K562 (cell line): ENCODE measurements around the gene BAHD1. TPM values are rescaled to one million over a fixed set of nuclear protein-coding genes. Genes with fewer than 3 reads are reported as not detected.
A peak's percentile ranks its signal among the peaks of the same experiment; 100 is the strongest.

Experiments used
- CC2D1A ChIP-seq: fragments of 450-650 bp; IDR thresholded peaks from 2 replicates; pipeline ENCODE4 v1.6.1; 2017; ENCODE audit warnings: mild to moderate bottlenecking
- FOXK1 ChIP-seq: sonication (generic); formaldehyde crosslinking; IDR thresholded peaks from 2 replicates; pipeline ENCODE4 v1.8.0; 2022; ENCODE audit warnings: missing genetic modification reagents, mild to moderate bottlenecking, borderline replicate concordance
- HIVEP1 ChIP-seq: fragments of 250-450 bp; sonication (Bioruptor Pico); IDR thresholded peaks from 2 replicates; pipeline ENCODE4 v1.4.0; 2020; ENCODE audit warnings: mild to moderate bottlenecking
- HNRNPK ChIP-seq: fragments of 200-400 bp; formaldehyde crosslinking; IDR thresholded peaks from one replicate; pipeline ENCODE4 v1.6.1; 2018; ENCODE audit warnings: mild to moderate bottlenecking, low read depth, low read length; ENCODE audit not compliant: poor library complexity, severe bottlenecking
- MAFG ChIP-seq: fragments of 450-650 bp; conservative IDR thresholded peaks from 2 replicates; pipeline ENCODE4 v1.6.1; 2016; ENCODE audit warnings: missing genetic modification characterization, missing compliant biosample characterization
- MTA3 ChIP-seq: fragments of 450-650 bp; formaldehyde crosslinking; IDR thresholded peaks from 2 replicates; pipeline ENCODE4 v1.6.1; 2017; ENCODE audit warnings: mild to moderate bottlenecking, borderline replicate concordance
- NFYB ChIP-seq: IDR thresholded peaks from 2 replicates; pipeline ENCODE4 v1.6.1; 2011; ENCODE audit warnings: mild to moderate bottlenecking, moderate library complexity; ENCODE audit not compliant: insufficient read length; ENCODE audit errors: extremely low read depth
- POLR2A ChIP-seq: fragments of 450-650 bp; conservative IDR thresholded peaks from 2 replicates; pipeline ENCODE4 v1.6.1; 2016
- POLR2H ChIP-seq: IDR thresholded peaks from 2 replicates; pipeline ENCODE4 v1.6.1; 2016; ENCODE audit warnings: missing genetic modification characterization, low read depth, mild to moderate bottlenecking, control low read depth, missing compliant biosample characterization, moderate library complexity
- RAD21 ChIP-seq, 2 experiments: fragments of 250-450 bp in 1 of 2; fragments of 450-650 bp in 1 of 2; sonication (Bioruptor Pico) in 1 of 2; formaldehyde crosslinking in 1 of 2; IDR thresholded peaks in 1 of 2; conservative IDR thresholded peaks in 1 of 2; 2 replicates each; pipeline versions ENCODE4 v1.4.0 to v1.8.0; 2020 to 2022; ENCODE audit warnings: mild to moderate bottlenecking in 2 of 2, moderate library complexity in 1 of 2
- SAFB2 ChIP-seq: fragments of 200-400 bp; formaldehyde crosslinking; IDR thresholded peaks from 2 replicates; pipeline ENCODE4 v1.6.1; 2018; ENCODE audit warnings: borderline replicate concordance, low read length, low read depth, moderate library complexity; ENCODE audit not compliant: severe bottlenecking
- TAF9B ChIP-seq: fragments of 450-650 bp; IDR thresholded peaks from 2 replicates; pipeline ENCODE4 v1.6.1; 2018; ENCODE audit warnings: mild to moderate bottlenecking; ENCODE audit not compliant: partially characterized antibody
- TCFL5 ChIP-seq: fragments of 250-450 bp; sonication (Bioruptor Pico); conservative IDR thresholded peaks from 2 replicates; pipeline ENCODE4 v1.6.1; 2021; ENCODE audit warnings: mild to moderate bottlenecking, moderate library complexity, matching md5 sums
- THAP12 ChIP-seq: fragments of 250-450 bp; sonication (Bioruptor Pico); IDR thresholded peaks from 2 replicates; pipeline ENCODE4 v1.9.0; 2021; ENCODE audit warnings: mild to moderate bottlenecking, inconsistent platforms
- XRCC5 ChIP-seq: fragments of 200-400 bp; formaldehyde crosslinking; IDR thresholded peaks from 2 replicates; pipeline ENCODE4 v1.6.1; 2017; ENCODE audit warnings: low read depth, mild to moderate bottlenecking, low read length
- ZNF184 ChIP-seq: sonication (generic); formaldehyde crosslinking; IDR thresholded peaks from 2 replicates; pipeline ENCODE4 v1.5.0; 2020; ENCODE audit warnings: missing genetic modification reagents
- ZNF609 ChIP-seq: sonication (generic); formaldehyde crosslinking; IDR thresholded peaks from 2 replicates; pipeline ENCODE4 v1.8.1; 2023; ENCODE audit warnings: missing genetic modification reagents, mild to moderate bottlenecking, borderline replicate concordance
- polyA plus RNA-seq, 8 experiments: library from polyadenylated mRNA; depleted of rRNA in 4 of 8; stranded (reverse) in 5 of 8; unstranded in 3 of 8; fragments of >200 nt; fragmentation: Nextera tagmentation in 2 of 8; fragmentation: Illumina TruSeq in 1 of 8; extraction: Ambion mirVana in 2 of 8; extraction: Trizol in 1 of 8; gene quantifications; 2 replicates each; pipeline versions ENCODE4 v1.2.1 to v1.2.3, GENCODE V29; 2011 to 2014; ENCODE audit warnings: inconsistent platforms in 1 of 8, missing spikeins in 1 of 8
- total RNA-seq, 7 experiments: library from RNA; depleted of rRNA in 6 of 7; stranded (reverse); fragments of >200 nt in 6 of 7; fragmentation: Illumina TruSeq in 2 of 7; extraction: Trizol in 2 of 7; gene quantifications; 2 replicates each; pipeline versions ENCODE4 v1.2.1 to v1.2.3, GENCODE V29; 2011 to 2021; ENCODE audit warnings: low replicate concordance in 1 of 7
- TF ChIP-seq, protein P1 (sequence below): fragments of 450-650 bp; IDR thresholded peaks from 2 replicates; pipeline ENCODE4 v1.6.1; 2016
- TF ChIP-seq, protein P2 (sequence below): sonication (generic); formaldehyde crosslinking; IDR thresholded peaks from 2 replicates; pipeline ENCODE4 v1.8.1; 2023; ENCODE audit warnings: mild to moderate bottlenecking, missing genetic modification reagents, moderate library complexity

The BAHD1 gene
- total and polyA plus RNA-seq, 9 of the 15 experiments (the other 6 are each of a cell fraction or from before 2014, with no cell fraction given) = 0.55 to 38.5 (median 11.5) TPM

GRCh38 chr15:40430271-40430805, 10.4 kb upstream of the BAHD1 start (continued):
- TF ChIP-seq TAF9B (no peak), MTA3 (0 out of 2 replicates have a peak, but pooled peaks have one; percentile 23), THAP12 (CRISPR knock-in tag) (no peak), HIVEP1 (CRISPR knock-in tag) (no peak), MAFG (tag) (0 out of 2 replicates have a peak, but pooled peaks have one; percentile 25), NFYB (no peak), ZNF184 (CRISPR knock-in tag) (no peak), HNRNPK (no peak), CC2D1A (0 out of 2 replicates have a peak, but pooled peaks have one; percentile 11), TCFL5 (no peak), RAD21 (CRISPR knock-in tag; conservative IDR thresholded peaks at IDR 0.05 in 1 of 2, IDR thresholded peaks at IDR 0.05 in 1 of 2) (no peak), POLR2A (no peak), FOXK1 (CRISPR knock-in tag) (no peak), SAFB2 (no peak), POLR2H (no peak), ZNF609 (CRISPR knock-in tag) (no peak), XRCC5 (peak; percentile 33; the same call in 1 of the 2 replicates)
- TF ChIP-seq, protein P1, sequence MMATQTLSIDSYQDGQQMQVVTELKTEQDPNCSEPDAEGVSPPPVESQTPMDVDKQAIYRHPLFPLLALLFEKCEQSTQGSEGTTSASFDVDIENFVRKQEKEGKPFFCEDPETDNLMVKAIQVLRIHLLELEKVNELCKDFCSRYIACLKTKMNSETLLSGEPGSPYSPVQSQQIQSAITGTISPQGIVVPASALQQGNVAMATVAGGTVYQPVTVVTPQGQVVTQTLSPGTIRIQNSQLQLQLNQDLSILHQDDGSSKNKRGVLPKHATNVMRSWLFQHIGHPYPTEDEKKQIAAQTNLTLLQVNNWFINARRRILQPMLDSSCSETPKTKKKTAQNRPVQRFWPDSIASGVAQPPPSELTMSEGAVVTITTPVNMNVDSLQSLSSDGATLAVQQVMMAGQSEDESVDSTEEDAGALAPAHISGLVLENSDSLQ = peak; percentile 97
- TF ChIP-seq, protein P2, sequence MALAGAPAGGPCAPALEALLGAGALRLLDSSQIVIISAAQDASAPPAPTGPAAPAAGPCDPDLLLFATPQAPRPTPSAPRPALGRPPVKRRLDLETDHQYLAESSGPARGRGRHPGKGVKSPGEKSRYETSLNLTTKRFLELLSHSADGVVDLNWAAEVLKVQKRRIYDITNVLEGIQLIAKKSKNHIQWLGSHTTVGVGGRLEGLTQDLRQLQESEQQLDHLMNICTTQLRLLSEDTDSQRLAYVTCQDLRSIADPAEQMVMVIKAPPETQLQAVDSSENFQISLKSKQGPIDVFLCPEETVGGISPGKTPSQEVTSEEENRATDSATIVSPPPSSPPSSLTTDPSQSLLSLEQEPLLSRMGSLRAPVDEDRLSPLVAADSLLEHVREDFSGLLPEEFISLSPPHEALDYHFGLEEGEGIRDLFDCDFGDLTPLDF (CRISPR knock-in tag) = no peak
